ENCODE results near the gene NELFA.

GRCh38 chr4:1985294-1985693 lies 23.5 kb downstream of the NELFA start:
- no peak for TF ChIP-seq EP300 (IDR thresholded peaks at IDR 0.05; ENCODE audit: borderline replicate concordance)
- TF ChIP-seq YY1 (IDR thresholded peaks at IDR 0.05; ENCODE audit: low read depth), result no peak
- no peak for TF ChIP-seq RAD21 (IDR thresholded peaks at IDR 0.05; ENCODE audit: low read depth)
- no peak for TF ChIP-seq TAF1 (IDR thresholded peaks at IDR 0.05; ENCODE audit: low read depth)
- no peak for TF ChIP-seq TEAD4 (IDR thresholded peaks at IDR 0.05)
- no peak for TF ChIP-seq MAX (IDR thresholded peaks at IDR 0.05)
- no peak for TF ChIP-seq TCF12 (IDR thresholded peaks at IDR 0.05; ENCODE audit: low read depth)
- TF ChIP-seq CEBPB (IDR thresholded peaks at IDR 0.05), result no peak
- no peak for TF ChIP-seq NFIC (IDR thresholded peaks at IDR 0.05)
- TF ChIP-seq REST (IDR thresholded peaks at IDR 0.05; ENCODE audit: low read depth), result no peak
- no peak for TF ChIP-seq EGR1 (IDR thresholded peaks at IDR 0.05)
- no peak for TF ChIP-seq ZBTB7A (IDR thresholded peaks at IDR 0.05; ENCODE audit: low read depth)
